DOHH2 (cell line): ENCODE data around the gene FASN.

ENCODE experiments used
- CTCF ChIP-seq: fragments of 200-600 bp; sonication (generic); IDR thresholded peaks from one replicate; pipeline ENCODE4 v1.5.1; 2014; ENCODE audit warnings: antibody characterized with exemption, mild to moderate bottlenecking, low read depth, low read length; ENCODE audit not compliant: poor library complexity, severe bottlenecking
- EZH2phosphoT487 ChIP-seq: fragments of 200-600 bp; sonication (generic); IDR thresholded peaks from 2 replicates; pipeline ENCODE4 v1.6.1; 2017; ENCODE audit warnings: borderline replicate concordance, mild to moderate bottlenecking, antibody characterized with exemption, low read length, moderate library complexity, mixed read lengths

GRCh38 chr17:82114872-82115271 is 16.8 kb upstream of the FASN start:
- no peak for TF ChIP-seq CTCF
- no peak for TF ChIP-seq EZH2phosphoT487
